Gastrocnemius medialis (tissue), 4 donors: Measurements from ENCODE around the gene TMEM17.

Experiments
- CTCF ChIP-seq, 5 experiments: fragments of 450-650 bp in 3 of 5; fragments of 200-600 bp in 2 of 5; sonication (generic) in 2 of 5; IDR thresholded peaks in 4 of 5; conservative IDR thresholded peaks in 1 of 5; 1 replicate in 4 of 5; 2 replicates in 1 of 5; pipeline ENCODE4 v1.5.1; 2016 to 2019; ENCODE audit warnings: antibody characterized with exemption in 5 of 5, mild to moderate bottlenecking in 3 of 5, moderate library complexity in 3 of 5
- POLR2A ChIP-seq, 2 donors: fragments of 450-650 bp; IDR thresholded peaks; one replicate each; pipeline ENCODE4 v1.6.1; 2017; ENCODE audit warnings: antibody characterized with exemption in 2 of 2, mild to moderate bottlenecking in 2 of 2, moderate library complexity in 2 of 2

- no peak for TF ChIP-seq CTCF (IDR thresholded peaks at IDR 0.05 in 4 of 5, conservative IDR thresholded peaks at IDR 0.05 in 1 of 5)
- TF ChIP-seq POLR2A (IDR thresholded peaks at IDR 0.05), result no peak
Observed at GRCh38 chr2:62511636-62512035, 5.6 kb upstream of the TMEM17 start.
